HUES64 (cell line): Measurements from ENCODE around the gene FAM167B.
"Not testable (repeated sequence)": the region's sequence is repeated elsewhere in the genome, so short reads cannot be mapped to it uniquely, and the experiment has no call there.

Source experiments
- H3K27ac ChIP-seq: 2 replicates; pipeline ENCODE4 v1.7.0; 2013; ENCODE audit warnings: low read depth, low read length, inconsistent platforms
- H3K27me3 ChIP-seq: 2 replicates; pipeline ENCODE4 v1.6.1; 2013; ENCODE audit warnings: mild to moderate bottlenecking, low read length; ENCODE audit not compliant: insufficient read depth
- H3K36me3 ChIP-seq: 2 replicates; pipeline ENCODE4 v1.6.1; 2013; ENCODE audit warnings: mild to moderate bottlenecking, low read length; ENCODE audit not compliant: insufficient read depth
- H3K4me1 ChIP-seq: 2 replicates; pipeline ENCODE4 v1.6.1; 2013; ENCODE audit warnings: mild to moderate bottlenecking, low read length, moderate library complexity; ENCODE audit not compliant: insufficient read depth
- H3K4me3 ChIP-seq: 2 replicates; pipeline ENCODE4 v1.5.1; 2013; ENCODE audit warnings: mild to moderate bottlenecking, low read length, moderate library complexity
- H3K9ac ChIP-seq: 2 replicates; pipeline ENCODE4 v1.6.1; 2013; ENCODE audit warnings: mild to moderate bottlenecking, low read depth, low read length
- H3K9me3 ChIP-seq: 2 replicates; pipeline ENCODE4 v1.6.1; 2013; ENCODE audit warnings: low read depth, low read length; ENCODE audit not compliant: insufficient read depth
- WGBS: fragments of 150-250, 120-280 bp; methylation state at CpG from one replicate; pipeline ENCODE4 v1.1.7; 2013; ENCODE audit warnings: missing lambda C conversion rate; 5-methylcytosine and 5-hydroxymethylcytosine counted together

FAM167B gene

GRCh38 chr1:32289256-32289655 lies 42.2 kb downstream of the FAM167B start:
- H3K36me3 ChIP-seq: peaks cover 8% of the 10 kb centered on the region; the same call in 1 of the 2 replicates
- no peaks in the 10 kb centered on the region for H3K27me3 ChIP-seq
- no peak overlapping the region for H3K4me3 ChIP-seq
- 98% methylated on average over 4 of the region's 7 CpGs for WGBS
- no peak overlapping the region for H3K27ac ChIP-seq
- H3K4me1 ChIP-seq: no peaks in the 10 kb centered on the region
- no peak overlapping the region for H3K9ac ChIP-seq
- no peaks in the 10 kb centered on the region for H3K9me3 ChIP-seq

GRCh38 chr1:32291145-32291707 lies 44.2 kb downstream of the FAM167B start:
- WGBS: 74% methylated on average over 10 of the region's 10 CpGs
- no peak overlapping the region; the same call in 1 of the 2 replicates for H3K9ac ChIP-seq

GRCh38 chr1:32291708-32292538 lies 44.9 kb downstream of the FAM167B start, which contains the start of gene HDAC1:
HDAC1 (plus strand) TSS chr1:32292083; CDS start chr1:32292170, 87 bp downstream.
- WGBS: 2% methylated on average over 67 of the region's 67 CpGs
- H3K9me3 ChIP-seq: no peaks in the 10 kb centered on the region
- H3K4me1 ChIP-seq: no peaks in the 10 kb centered on the region
- no peaks in the 10 kb centered on the region; the same call in 1 of the 2 replicates for H3K36me3 ChIP-seq
- H3K4me3 ChIP-seq: peak within 1 kb of the TSS; percentile 93
- peak within 1 kb of the TSS; percentile 21; the same call in 1 of the 2 replicates for H3K27ac ChIP-seq
- H3K27me3 ChIP-seq: no peaks in the 10 kb centered on the region
- H3K9ac ChIP-seq: peak within 1 kb of the TSS; percentile 69

More at GRCh38 chr1:32291145-32291707, 44.2 kb downstream of the FAM167B start:
- H3K9me3 ChIP-seq: no peaks in the 10 kb centered on the region
- H3K4me1 ChIP-seq: no peaks in the 10 kb centered on the region
- H3K4me3 ChIP-seq: peak overlapping the region; percentile 93
- H3K27me3 ChIP-seq: no peaks in the 10 kb centered on the region
- no peak overlapping the region for H3K27ac ChIP-seq
- H3K36me3 ChIP-seq: no peaks in the 10 kb centered on the region; the same call in 1 of the 2 replicates

- 95% methylated on average over 16 of the region's 16 CpGs for WGBS
- not testable (repeated sequence) for H3K4me3 ChIP-seq, H3K4me1 ChIP-seq, H3K27me3 ChIP-seq, H3K9me3 ChIP-seq, H3K9ac ChIP-seq, H3K27ac ChIP-seq
- H3K36me3 ChIP-seq: peaks cover 18% of the 10 kb centered on the region
Measured at GRCh38 chr1:32298211-32298610, 51.2 kb downstream of the FAM167B start.
